Duodenal mucosa (tissue), 2 donors: ENCODE data around the gene SLC22A5.
"Not testable (repeated sequence)": the region's sequence is repeated elsewhere in the genome, so short reads cannot be mapped to it uniquely, and the experiment has no call there.

Experiments used
- H3K27ac ChIP-seq: one replicate; pipeline ENCODE4 v1.7.0; 2013; ENCODE audit warnings: low read depth, low read length
- H3K27me3 ChIP-seq, 2 donors: one replicate each; pipeline ENCODE4 v1.7.0; 2013; ENCODE audit warnings: low read length in 2 of 2, control low read depth in 1 of 2; ENCODE audit not compliant: insufficient read depth in 2 of 2, control insufficient read depth in 1 of 2
- H3K36me3 ChIP-seq, 2 donors: one replicate each; pipeline ENCODE4 v1.7.0; 2013; ENCODE audit warnings: low read length in 2 of 2, control low read depth in 1 of 2; ENCODE audit not compliant: insufficient read depth in 2 of 2, control insufficient read depth in 1 of 2
- H3K4me1 ChIP-seq, 2 donors: one replicate each; pipeline ENCODE4 v1.7.0; 2013; ENCODE audit warnings: low read length in 2 of 2, control low read depth in 1 of 2; ENCODE audit not compliant: insufficient read depth in 2 of 2, control insufficient read depth in 1 of 2
- H3K4me3 ChIP-seq, 2 donors: one replicate each; pipeline ENCODE4 v1.7.0; 2013; ENCODE audit warnings: low read length in 2 of 2, low read depth in 1 of 2
- H3K9ac ChIP-seq, 2 donors: one replicate each; pipeline ENCODE4 v1.7.0; 2013; ENCODE audit warnings: low read length in 2 of 2, low read depth in 1 of 2
- H3K9me3 ChIP-seq, 2 donors: one replicate each; pipeline ENCODE4 v1.7.0; 2013; ENCODE audit warnings: low read length in 2 of 2, control low read depth in 1 of 2; ENCODE audit not compliant: control insufficient read depth in 1 of 2

Gene SLC22A5

GRCh38 chr5:132431632-132432031 is 62.1 kb downstream of the SLC22A5 start:
- Histone ChIP-seq H3K27ac (no peak overlapping the region), H3K9me3 (no peaks in the 10 kb centered on the region), H3K36me3 (peaks cover 4 to 5% of the 10 kb centered on the region in 2 donors), H3K4me3 (peak overlapping the region in 1 of 2 donors; percentile 4), H3K27me3 (no peaks in the 10 kb centered on the region), H3K9ac (no peak overlapping the region), H3K4me1 (peaks cover 84 to 90% of the 10 kb centered on the region in 2 donors)

GRCh38 chr5:132433141-132433540 is 63.6 kb downstream of the SLC22A5 start:
- Histone ChIP-seq H3K36me3 (peaks cover 4 to 5% of the 10 kb centered on the region in 2 donors), H3K27ac (no peak overlapping the region), H3K4me3 (no peak overlapping the region), H3K4me1 (peaks cover 82 to 88% of the 10 kb centered on the region in 2 donors), H3K9ac (no peak overlapping the region), H3K27me3 (no peaks in the 10 kb centered on the region), H3K9me3 (no peaks in the 10 kb centered on the region)

- Histone ChIP-seq H3K9ac (peak overlapping the region in 1 of 2 donors; percentile 32), H3K27ac (no peak overlapping the region), H3K4me1 (peaks cover 81 to 86% of the 10 kb centered on the region in 2 donors)
These were observed 65.1 kb downstream of the SLC22A5 start for GRCh38 chr5:132434416-132435286.

GRCh38 chr5:132435447-132435846 is 65.9 kb downstream of the SLC22A5 start:
- Histone ChIP-seq H3K27me3 (no peaks in the 10 kb centered on the region), H3K4me1 (peaks cover 76 to 79% of the 10 kb centered on the region in 2 donors), H3K27ac (no peak overlapping the region), H3K4me3 (no peak overlapping the region), H3K9ac (no peak overlapping the region), H3K9me3 (no peaks in the 10 kb centered on the region), H3K36me3 (peaks cover 0 to 5% of the 10 kb centered on the region in 2 donors)

More at GRCh38 chr5:132434416-132435286, 65.1 kb downstream of the SLC22A5 start:
- Histone ChIP-seq H3K36me3 (peaks cover 4 to 5% of the 10 kb centered on the region in 2 donors), H3K27me3 (no peaks in the 10 kb centered on the region), H3K4me3 (no peak overlapping the region), H3K9me3 (no peaks in the 10 kb centered on the region)

- no peaks in the 10 kb centered on the region for H3K27me3 ChIP-seq
- H3K4me1 ChIP-seq, result peaks cover 72 to 75% of the 10 kb centered on the region in 2 donors
- no peak overlapping the region for H3K9ac ChIP-seq
- no peak overlapping the region for H3K27ac ChIP-seq
- H3K9me3 ChIP-seq, result no peaks in the 10 kb centered on the region
- H3K4me3 ChIP-seq, result no peak overlapping the region
- peaks cover 0 to 5% of the 10 kb centered on the region in 2 donors for H3K36me3 ChIP-seq
These were observed 66.4 kb downstream of the SLC22A5 start for GRCh38 chr5:132435886-132436285.

GRCh38 chr5:132436936-132437335 is 67.4 kb downstream of the SLC22A5 start:
- H3K9me3 ChIP-seq, result no peaks in the 10 kb centered on the region
- no peak overlapping the region for H3K27ac ChIP-seq
- peak overlapping the region in 1 of 2 donors; percentile 29 for H3K9ac ChIP-seq
- H3K36me3 ChIP-seq, result peaks cover 0 to 5% of the 10 kb centered on the region in 2 donors
- H3K4me3 ChIP-seq, result no peak overlapping the region
- H3K4me1 ChIP-seq, result peaks cover 62 to 64% of the 10 kb centered on the region in 2 donors
- H3K27me3 ChIP-seq, result no peaks in the 10 kb centered on the region

GRCh38 chr5:132437604-132438266 is 68.2 kb downstream of the SLC22A5 start:
- Histone ChIP-seq H3K4me3 (peak overlapping the region in 1 of 2 donors; percentile 24), H3K27ac (no peak overlapping the region), H3K9ac (no peak overlapping the region), H3K27me3 (no peaks in the 10 kb centered on the region), H3K36me3 (peaks cover 0 to 5% of the 10 kb centered on the region in 2 donors), H3K4me1 (peaks cover 61 to 65% of the 10 kb centered on the region in 2 donors), H3K9me3 (no peaks in the 10 kb centered on the region)

GRCh38 chr5:132438267-132438645 is 68.7 kb downstream of the SLC22A5 start:
- not testable (repeated sequence) for H3K36me3 ChIP-seq, H3K9me3 ChIP-seq, H3K27ac ChIP-seq, H3K27me3 ChIP-seq, H3K9ac ChIP-seq
- Histone ChIP-seq H3K4me1 (peaks cover 61 to 65% of the 10 kb centered on the region in 2 donors), H3K4me3 (peak overlapping the region in 1 of 2 donors; percentile 24)

GRCh38 chr5:132438917-132439316 is 69.4 kb downstream of the SLC22A5 start:
- H3K4me3 ChIP-seq, result no peak overlapping the region
- no peaks in the 10 kb centered on the region for H3K9me3 ChIP-seq
- peak overlapping the region; percentile 15 for H3K27ac ChIP-seq
- H3K36me3 ChIP-seq, result peaks cover 0 to 7% of the 10 kb centered on the region in 2 donors
- H3K9ac ChIP-seq, result no peak overlapping the region
- H3K4me1 ChIP-seq, result peaks cover 62 to 64% of the 10 kb centered on the region in 2 donors
- H3K27me3 ChIP-seq, result no peaks in the 10 kb centered on the region

- peaks cover 59 to 60% of the 10 kb centered on the region in 2 donors for H3K4me1 ChIP-seq
- no peaks in the 10 kb centered on the region for H3K9me3 ChIP-seq
- H3K27ac ChIP-seq, result no peak overlapping the region
- no peak overlapping the region for H3K9ac ChIP-seq
- H3K36me3 ChIP-seq, result peaks cover 0 to 10% of the 10 kb centered on the region in 2 donors
- H3K4me3 ChIP-seq, result no peak overlapping the region
- H3K27me3 ChIP-seq, result no peaks in the 10 kb centered on the region
These were observed 70.1 kb downstream of the SLC22A5 start for GRCh38 chr5:132439521-132440089.
